ENCODE results near the gene COL1A2.

Gene COL1A2

DNA sequence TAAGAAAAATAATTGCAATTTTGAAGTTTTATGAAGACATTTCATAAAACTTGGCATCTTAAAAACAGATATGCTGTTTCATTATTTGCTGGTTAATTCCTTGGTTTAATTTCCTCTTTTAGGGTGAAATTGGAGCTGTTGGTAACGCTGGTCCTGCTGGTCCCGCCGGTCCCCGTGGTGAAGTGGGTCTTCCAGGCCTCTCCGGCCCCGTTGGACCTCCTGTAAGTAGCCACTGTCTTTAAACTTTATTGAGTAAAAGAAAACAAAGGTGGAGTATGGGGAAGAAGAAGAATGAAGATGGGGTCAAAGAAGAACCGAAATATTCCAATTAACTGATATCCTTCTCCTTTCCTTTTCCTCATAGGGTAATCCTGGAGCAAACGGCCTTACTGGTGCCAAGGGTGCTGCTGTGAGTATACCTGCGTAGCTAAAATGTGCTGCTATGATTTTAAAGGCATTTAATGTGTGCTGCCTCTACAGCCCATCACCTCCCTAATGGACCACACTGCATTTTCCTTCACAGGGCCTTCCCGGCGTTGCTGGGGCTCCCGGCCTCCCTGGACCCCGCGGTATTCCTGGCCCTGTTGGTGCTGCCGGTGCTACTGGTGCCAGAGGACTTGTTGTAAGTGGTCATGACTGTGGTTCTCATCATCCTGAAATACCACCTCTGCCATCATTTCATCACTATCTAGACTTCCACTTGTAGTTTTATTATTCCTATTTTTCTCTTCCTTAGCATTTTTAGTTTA is 14.7 kb downstream of the COL1A2 start:
- DNase-seq (ENCODE audit: low spot score): no peak
- in situ Hi-C loops (cut with MboI; ENCODE audit: low pct_unique_long_range_greater_than_20kb, low sequenced_read_pairs, unreplicated experiment): no loop called here
- TF ChIP-seq CTCF (IDR thresholded peaks at IDR 0.05; ENCODE audit: extremely low read depth, insufficient read depth, missing control alignments): no peak

DNA sequence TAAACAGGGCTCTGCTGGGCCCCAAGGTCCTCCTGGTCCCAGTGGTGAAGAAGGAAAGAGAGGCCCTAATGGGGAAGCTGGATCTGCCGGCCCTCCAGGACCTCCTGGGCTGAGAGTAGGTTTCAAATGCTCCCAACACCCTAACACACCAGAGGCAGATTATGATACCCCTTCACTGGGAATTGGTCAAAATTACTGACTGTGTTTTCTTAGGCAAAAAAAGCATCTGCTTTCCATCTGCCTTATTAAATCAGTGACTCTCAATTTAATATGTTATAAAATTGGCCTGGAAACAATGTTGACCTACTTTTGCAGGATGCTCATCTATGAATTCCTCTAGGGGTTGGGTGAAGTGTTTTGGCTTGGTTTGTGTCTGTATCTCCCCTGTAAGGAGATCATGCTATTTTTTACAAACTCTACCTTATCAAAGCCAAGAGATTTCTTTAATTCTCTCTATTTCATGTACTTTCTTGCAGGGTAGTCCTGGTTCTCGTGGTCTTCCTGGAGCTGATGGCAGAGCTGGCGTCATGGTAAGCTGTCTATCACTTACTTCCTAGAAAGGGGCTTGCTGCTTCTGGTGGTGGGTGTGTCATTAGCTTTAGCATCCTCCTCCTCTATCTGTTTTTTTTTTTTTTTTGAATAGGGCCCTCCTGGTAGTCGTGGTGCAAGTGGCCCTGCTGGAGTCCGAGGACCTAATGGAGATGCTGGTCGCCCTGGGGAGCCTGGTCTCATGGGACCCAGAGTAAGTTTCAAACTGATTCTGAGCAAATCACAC is 15.9 kb downstream of the COL1A2 start:
- in situ Hi-C loops (cut with MboI; ENCODE audit: low pct_unique_long_range_greater_than_20kb, low sequenced_read_pairs, unreplicated experiment): no loop called here
- no peak for DNase-seq (ENCODE audit: low spot score)
- no peak for TF ChIP-seq CTCF (IDR thresholded peaks at IDR 0.05; ENCODE audit: extremely low read depth, insufficient read depth, missing control alignments)

- TF ChIP-seq CTCF (IDR thresholded peaks at IDR 0.05; ENCODE audit: extremely low read depth, insufficient read depth, missing control alignments): no peak
- no peak for DNase-seq (ENCODE audit: low spot score)
- in situ Hi-C loops (cut with MboI; ENCODE audit: low pct_unique_long_range_greater_than_20kb, low sequenced_read_pairs, unreplicated experiment): no loop called here
Measured at GRCh38 chr7:94411188-94411466, 16.4 kb downstream of the COL1A2 start.

GRCh38 chr7:94412762-94413322 is 18.1 kb downstream of the COL1A2 start:
- no peak for DNase-seq (ENCODE audit: low spot score)
- in situ Hi-C loops (cut with MboI; ENCODE audit: low pct_unique_long_range_greater_than_20kb, low sequenced_read_pairs, unreplicated experiment): no loop called here

DNA sequence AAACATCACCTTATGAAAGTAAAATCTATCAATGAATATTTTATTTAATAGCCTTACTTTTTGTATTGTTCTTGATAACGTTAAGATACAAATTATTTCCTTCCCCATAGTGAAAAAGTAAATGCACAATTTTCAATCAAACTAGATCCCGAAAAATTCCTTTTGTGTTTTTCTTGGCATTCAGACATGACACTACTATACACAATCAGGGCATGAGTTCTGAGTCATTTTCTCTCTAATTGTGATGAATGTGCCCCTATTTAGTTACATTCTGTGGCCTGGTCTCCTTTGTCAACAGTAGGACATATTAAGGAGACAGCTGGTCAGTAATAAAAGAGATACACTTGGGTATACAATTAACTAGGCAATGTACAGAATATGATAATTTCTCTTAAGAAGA is 19.8 kb downstream of the COL1A2 start:
- in situ Hi-C loops (cut with MboI; ENCODE audit: low pct_unique_long_range_greater_than_20kb, low sequenced_read_pairs, unreplicated experiment): no loop called here
- TF ChIP-seq CTCF (IDR thresholded peaks at IDR 0.05; ENCODE audit: extremely low read depth, insufficient read depth, missing control alignments): no peak
- DNase-seq (ENCODE audit: low spot score): no peak

More at GRCh38 chr7:94412762-94413322, 18.1 kb downstream of the COL1A2 start:
- no peak for TF ChIP-seq CTCF (IDR thresholded peaks at IDR 0.05; ENCODE audit: extremely low read depth, insufficient read depth, missing control alignments)

- in situ Hi-C loops (cut with MboI; ENCODE audit: low pct_unique_long_range_greater_than_20kb, low sequenced_read_pairs, unreplicated experiment): no loop called here
- no peak for DNase-seq (ENCODE audit: low spot score)
- TF ChIP-seq CTCF (IDR thresholded peaks at IDR 0.05; ENCODE audit: extremely low read depth, insufficient read depth, missing control alignments): no peak
Measured at GRCh38 chr7:94414980-94415379, 20.3 kb downstream of the COL1A2 start.

Measured in GM13977 (cell line).